NB4 (cell line): ENCODE data around the gene FXYD1.

ENCODE experiments used
- CTCF ChIP-seq: IDR thresholded peaks from one replicate; pipeline ENCODE4 v1.5.1; 2012; ENCODE audit warnings: low read depth, low read length
- MYC ChIP-seq: IDR thresholded peaks from 2 replicates; pipeline ENCODE4 v1.6.1; 2011; ENCODE audit warnings: low read depth, low read length
- POLR2A ChIP-seq: IDR thresholded peaks from 2 replicates; pipeline ENCODE4 v1.6.1; 2011; ENCODE audit warnings: mild to moderate bottlenecking; ENCODE audit not compliant: insufficient read length; ENCODE audit errors: extremely low read depth
- TF ChIP-seq, protein P1 (sequence below): IDR thresholded peaks from 2 replicates; pipeline ENCODE4 v1.6.1; 2011; ENCODE audit warnings: low read depth, low read length

GRCh38 chr19:35133826-35134225, 4.8 kb upstream of the FXYD1 start:
- no peak for TF ChIP-seq CTCF
- no peak for TF ChIP-seq POLR2A
- TF ChIP-seq, protein P1, sequence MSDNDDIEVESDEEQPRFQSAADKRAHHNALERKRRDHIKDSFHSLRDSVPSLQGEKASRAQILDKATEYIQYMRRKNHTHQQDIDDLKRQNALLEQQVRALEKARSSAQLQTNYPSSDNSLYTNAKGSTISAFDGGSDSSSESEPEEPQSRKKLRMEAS: no peak
- TF ChIP-seq MYC: no peak
